Tibial nerve (tissue), 4 donors: Measurements from ENCODE around the gene PIPOX. TPM values are rescaled to one million over a fixed set of nuclear protein-coding genes. Genes with fewer than 3 reads are reported as not detected.

Experiments used
- DNase-seq, 2 donors: peaks; one replicate each; pipeline ENCODE4 v3.0.0-alpha.2; 2019; ENCODE audit warnings: low spot score in 2 of 2
- H3K27ac ChIP-seq, 4 donors: fragments of 200-600 bp; sonication (generic) in 3 of 4; one replicate each; pipeline ENCODE4 v1.5.1; 2017 to 2019; ENCODE audit warnings: mild to moderate bottlenecking in 1 of 4
- H3K27me3 ChIP-seq, 2 donors: fragments of 200-600 bp; sonication (generic) in 1 of 2; one replicate each; pipeline versions ENCODE4 v1.5.1 to v1.6.0; 2017 to 2019
- H3K36me3 ChIP-seq, 3 donors: fragments of 200-600 bp; sonication (generic); one replicate each; pipeline ENCODE4 v1.5.1; 2018 to 2019
- H3K4me1 ChIP-seq, 4 donors: fragments of 200-600 bp; sonication (generic) in 3 of 4; one replicate each; pipeline ENCODE4 v1.5.1; 2017 to 2019
- H3K4me3 ChIP-seq, 4 donors: fragments of 200-600 bp; sonication (generic) in 3 of 4; one replicate each; pipeline ENCODE4 v1.5.1; 2017 to 2019; ENCODE audit warnings: mild to moderate bottlenecking in 1 of 4, moderate library complexity in 1 of 4
- H3K9me3 ChIP-seq, 4 donors: fragments of 200-600 bp; sonication (generic) in 3 of 4; one replicate each; pipeline ENCODE4 v1.5.1; 2017 to 2019
- CTCF ChIP-seq, 5 experiments: fragments of 200-600 bp in 3 of 5; fragments of 450-650 bp in 2 of 5; sonication (generic) in 3 of 5; IDR thresholded peaks; one replicate each; pipeline ENCODE4 v1.5.1; 2016 to 2019; ENCODE audit warnings: antibody characterized with exemption in 5 of 5, mild to moderate bottlenecking in 3 of 5, moderate library complexity in 2 of 5
- EP300 ChIP-seq, 2 donors: sonication (generic); formaldehyde crosslinking; IDR thresholded peaks; one replicate each; pipeline ENCODE4 v1.6.1; 2017; ENCODE audit warnings: antibody characterized with exemption in 2 of 2, mild to moderate bottlenecking in 1 of 2
- POLR2A ChIP-seq, 2 donors: fragments of 450-650 bp; IDR thresholded peaks; one replicate each; pipeline ENCODE4 v1.6.1; 2017; ENCODE audit warnings: antibody characterized with exemption in 2 of 2, mild to moderate bottlenecking in 2 of 2, moderate library complexity in 2 of 2
- WGBS, 2 donors: methylation state at CpG; one replicate each; pipeline ENCODE4 v1.1.5; 2018; 5-methylcytosine and 5-hydroxymethylcytosine counted together
- total RNA-seq, 4 donors: library from RNA; depleted of rRNA; stranded (reverse); fragments of >200 nt; gene quantifications; one replicate each; pipeline ENCODE4 v1.1.0, GENCODE V29; 2016

PIPOX gene
- total RNA-seq, 4 donors from 2014 or later: 0.60 to 6.1 (median 2.8) TPM

- 6 to 11% methylated on average over 9 to 14 of the region's 43 CpGs for WGBS, 2 donors
- Histone ChIP-seq H3K9me3 (peaks cover 0 to 3% (median 0%) of the 10 kb centered on the region in 4 donors), H3K27me3 (peaks cover 0 to 86% of the 10 kb centered on the region in 2 donors), H3K4me1 (peaks cover 0 to 13% (median 1%) of the 10 kb centered on the region in 4 donors), H3K27ac (no peak within 1 kb of the TSS), H3K36me3 (no peaks in the 10 kb centered on the region), H3K4me3 (peak within 1 kb of the TSS in 1 of 4 donors; percentile 24)
- no peak for TF ChIP-seq POLR2A (IDR thresholded peaks at IDR 0.05)
- peak in 3 of 5 experiments; percentile 17 to 47 (median 21) for TF ChIP-seq CTCF (IDR thresholded peaks at IDR 0.05)
- peak in 1 of 2 donors; percentile 38 for DNase-seq
Observed at GRCh38 chr17:29005936-29006511, 36.9 kb upstream of the PIPOX start, which contains the start of gene SEZ6. TSS of gene SEZ6 (minus strand) at chr17:29006033. CDS start at chr17:29005869, 164 bp downstream.

- H3K36me3 ChIP-seq: no peaks in the 10 kb centered on the region
- no peaks in the 10 kb centered on the region for H3K9me3 ChIP-seq
- TF ChIP-seq CTCF (IDR thresholded peaks at IDR 0.05): no peak
- no peak for TF ChIP-seq EP300 (IDR thresholded peaks at IDR 0.05)
- TF ChIP-seq POLR2A (IDR thresholded peaks at IDR 0.05): no peak
- H3K27me3 ChIP-seq: peaks cover 0 to 78% of the 10 kb centered on the region in 2 donors
- no peak overlapping the region for H3K4me3 ChIP-seq
- WGBS, 2 donors: 14 to 19% methylated on average over 2 of the region's 2 CpGs
- peaks cover 0 to 13% (median 1%) of the 10 kb centered on the region in 4 donors for H3K4me1 ChIP-seq
- no peak overlapping the region for H3K27ac ChIP-seq
- no peak for DNase-seq
Observed at GRCh38 chr17:29007456-29007855, 35.5 kb upstream of the PIPOX start.

GRCh38 chr17:29007860-29008455 is 35.0 kb upstream of the PIPOX start:
- Histone ChIP-seq H3K9me3 (no peaks in the 10 kb centered on the region), H3K4me3 (no peak overlapping the region), H3K27ac (no peak overlapping the region), H3K27me3 (peaks cover 0 to 73% of the 10 kb centered on the region in 2 donors), H3K4me1 (peaks cover 0 to 13% (median 1%) of the 10 kb centered on the region in 4 donors), H3K36me3 (no peaks in the 10 kb centered on the region)
- WGBS, 2 donors: 58 to 83% methylated on average over 2 of the region's 2 CpGs
- TF ChIP-seq CTCF (IDR thresholded peaks at IDR 0.05) (no peak), POLR2A (IDR thresholded peaks at IDR 0.05) (no peak), EP300 (IDR thresholded peaks at IDR 0.05) (no peak)
- DNase-seq: no peak

GRCh38 chr17:29008591-29008990 is 34.4 kb upstream of the PIPOX start:
- peaks cover 0 to 13% (median 1%) of the 10 kb centered on the region in 4 donors for H3K4me1 ChIP-seq
- DNase-seq: no peak
- no peaks in the 10 kb centered on the region for H3K36me3 ChIP-seq
- WGBS, 2 donors: 51 to 64% methylated on average over 3 of the region's 3 CpGs
- TF ChIP-seq CTCF (IDR thresholded peaks at IDR 0.05) (no peak), EP300 (IDR thresholded peaks at IDR 0.05) (no peak), POLR2A (IDR thresholded peaks at IDR 0.05) (no peak)
- H3K9me3 ChIP-seq: no peaks in the 10 kb centered on the region
- H3K4me3 ChIP-seq: no peak overlapping the region
- H3K27me3 ChIP-seq: peaks cover 0 to 67% of the 10 kb centered on the region in 2 donors
- H3K27ac ChIP-seq: no peak overlapping the region

GRCh38 chr17:29010129-29010528 is 32.8 kb upstream of the PIPOX start:
- H3K36me3 ChIP-seq: no peaks in the 10 kb centered on the region
- no peak for DNase-seq
- H3K27ac ChIP-seq: no peak overlapping the region
- no peaks in the 10 kb centered on the region for H3K9me3 ChIP-seq
- peaks cover 0 to 60% of the 10 kb centered on the region in 2 donors for H3K27me3 ChIP-seq
- WGBS, 2 donors: 23 to 26% methylated on average over 3 of the region's 3 CpGs
- no peak for TF ChIP-seq CTCF (IDR thresholded peaks at IDR 0.05)
- no peak for TF ChIP-seq EP300 (IDR thresholded peaks at IDR 0.05)
- no peak for TF ChIP-seq POLR2A (IDR thresholded peaks at IDR 0.05)
- H3K4me1 ChIP-seq: peaks cover 0 to 11% (median 1%) of the 10 kb centered on the region in 4 donors
- H3K4me3 ChIP-seq: no peak overlapping the region
